PC-9 (cell line): Measurements from ENCODE around the gene LYPD6B.

ENCODE experiments used
- CTCF ChIP-seq: fragments of 200-600 bp; sonication (generic); conservative IDR thresholded peaks from 2 replicates; pipeline ENCODE4 v1.6.1; 2017; ENCODE audit warnings: mixed run types, antibody characterized with exemption, mild to moderate bottlenecking, moderate library complexity
- EZH2 ChIP-seq: fragments of 200-600 bp; sonication (generic); IDR thresholded peaks from 2 replicates; pipeline ENCODE4 v1.8.0; 2017; ENCODE audit warnings: antibody characterized with exemption, low read depth

DNA sequence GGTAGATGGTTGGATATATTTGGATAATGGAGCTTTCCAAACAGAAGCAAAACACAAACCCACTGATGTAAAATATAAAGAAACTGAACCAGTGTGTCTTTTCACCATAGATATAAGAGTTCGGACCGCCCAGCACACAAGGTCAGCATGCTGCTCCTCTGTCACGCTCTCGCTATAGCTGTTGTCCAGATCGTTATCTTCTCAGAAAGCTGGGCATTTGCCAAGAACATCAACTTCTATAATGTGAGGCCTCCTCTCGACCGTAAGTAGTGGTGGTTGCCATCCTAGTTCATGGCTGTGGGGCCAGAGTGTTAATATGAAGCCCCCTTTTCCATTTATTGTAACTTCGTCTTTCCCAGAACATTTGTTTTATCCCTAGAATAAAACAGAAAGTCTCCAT, 166.6 kb downstream of the LYPD6B start:
- no peak for TF ChIP-seq CTCF
- no peak for TF ChIP-seq EZH2
